Ishikawa (cell line): ENCODE results near the gene NPR2.

ENCODE experiments used
- CEBPB ChIP-seq: IDR thresholded peaks from 2 replicates; pipeline ENCODE4 v1.6.1; 2012
- CREB1 ChIP-seq: IDR thresholded peaks from 2 replicates; pipeline ENCODE4 v1.6.1; 2012; ENCODE audit warnings: low read depth
- EGR1 ChIP-seq: IDR thresholded peaks from 2 replicates; pipeline ENCODE4 v1.6.1; 2012
- EP300 ChIP-seq: IDR thresholded peaks from 2 replicates; pipeline ENCODE4 v1.6.1; 2012; ENCODE audit warnings: borderline replicate concordance
- FOXM1 ChIP-seq: IDR thresholded peaks from 2 replicates; pipeline ENCODE4 v1.6.1; 2012; ENCODE audit warnings: low read depth, borderline replicate concordance
- MAX ChIP-seq: IDR thresholded peaks from 2 replicates; pipeline ENCODE4 v1.6.1; 2012
- NFIC ChIP-seq: IDR thresholded peaks from 2 replicates; pipeline ENCODE4 v1.6.1; 2012
- RAD21 ChIP-seq: IDR thresholded peaks from 2 replicates; pipeline ENCODE4 v1.6.1; 2012; ENCODE audit warnings: low read depth
- TAF1 ChIP-seq: IDR thresholded peaks from 2 replicates; pipeline ENCODE4 v1.6.1; 2012; ENCODE audit warnings: low read depth, mild to moderate bottlenecking
- TCF12 ChIP-seq: IDR thresholded peaks from 2 replicates; pipeline ENCODE4 v1.6.1; 2012; ENCODE audit warnings: low read depth
- TEAD4 ChIP-seq: IDR thresholded peaks from 2 replicates; pipeline ENCODE4 v1.6.1; 2012
- YY1 ChIP-seq: IDR thresholded peaks from 2 replicates; pipeline ENCODE4 v1.6.1; 2012; ENCODE audit warnings: low read depth
- ZBTB7A ChIP-seq: IDR thresholded peaks from 2 replicates; pipeline ENCODE4 v1.6.1; 2012; ENCODE audit warnings: low read depth
- TF ChIP-seq, protein P1 (sequence below): IDR thresholded peaks from 2 replicates; pipeline ENCODE4 v1.6.1; 2012; ENCODE audit warnings: low read depth, mild to moderate bottlenecking
- TF ChIP-seq, protein P2 (sequence below): IDR thresholded peaks from 2 replicates; pipeline ENCODE4 v1.6.1; 2012

Gene NPR2

GRCh38 chr9:35791297-35791921 lies at the start of gene NPR2:
NPR2 (plus strand) TSS chr9:35791591; CDS start chr9:35792409, 818 bp downstream.
- TF ChIP-seq TEAD4 (no peak), CEBPB (no peak), MAX (no peak), CREB1 (no peak), EGR1 (no peak), FOXM1 (no peak), NFIC (no peak), YY1 (no peak), EP300 (no peak), ZBTB7A (no peak), TAF1 (no peak), TCF12 (no peak)
- TF ChIP-seq, protein P1, sequence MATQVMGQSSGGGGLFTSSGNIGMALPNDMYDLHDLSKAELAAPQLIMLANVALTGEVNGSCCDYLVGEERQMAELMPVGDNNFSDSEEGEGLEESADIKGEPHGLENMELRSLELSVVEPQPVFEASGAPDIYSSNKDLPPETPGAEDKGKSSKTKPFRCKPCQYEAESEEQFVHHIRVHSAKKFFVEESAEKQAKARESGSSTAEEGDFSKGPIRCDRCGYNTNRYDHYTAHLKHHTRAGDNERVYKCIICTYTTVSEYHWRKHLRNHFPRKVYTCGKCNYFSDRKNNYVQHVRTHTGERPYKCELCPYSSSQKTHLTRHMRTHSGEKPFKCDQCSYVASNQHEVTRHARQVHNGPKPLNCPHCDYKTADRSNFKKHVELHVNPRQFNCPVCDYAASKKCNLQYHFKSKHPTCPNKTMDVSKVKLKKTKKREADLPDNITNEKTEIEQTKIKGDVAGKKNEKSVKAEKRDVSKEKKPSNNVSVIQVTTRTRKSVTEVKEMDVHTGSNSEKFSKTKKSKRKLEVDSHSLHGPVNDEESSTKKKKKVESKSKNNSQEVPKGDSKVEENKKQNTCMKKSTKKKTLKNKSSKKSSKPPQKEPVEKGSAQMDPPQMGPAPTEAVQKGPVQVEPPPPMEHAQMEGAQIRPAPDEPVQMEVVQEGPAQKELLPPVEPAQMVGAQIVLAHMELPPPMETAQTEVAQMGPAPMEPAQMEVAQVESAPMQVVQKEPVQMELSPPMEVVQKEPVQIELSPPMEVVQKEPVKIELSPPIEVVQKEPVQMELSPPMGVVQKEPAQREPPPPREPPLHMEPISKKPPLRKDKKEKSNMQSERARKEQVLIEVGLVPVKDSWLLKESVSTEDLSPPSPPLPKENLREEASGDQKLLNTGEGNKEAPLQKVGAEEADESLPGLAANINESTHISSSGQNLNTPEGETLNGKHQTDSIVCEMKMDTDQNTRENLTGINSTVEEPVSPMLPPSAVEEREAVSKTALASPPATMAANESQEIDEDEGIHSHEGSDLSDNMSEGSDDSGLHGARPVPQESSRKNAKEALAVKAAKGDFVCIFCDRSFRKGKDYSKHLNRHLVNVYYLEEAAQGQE, result no peak
- TF ChIP-seq, protein P2, sequence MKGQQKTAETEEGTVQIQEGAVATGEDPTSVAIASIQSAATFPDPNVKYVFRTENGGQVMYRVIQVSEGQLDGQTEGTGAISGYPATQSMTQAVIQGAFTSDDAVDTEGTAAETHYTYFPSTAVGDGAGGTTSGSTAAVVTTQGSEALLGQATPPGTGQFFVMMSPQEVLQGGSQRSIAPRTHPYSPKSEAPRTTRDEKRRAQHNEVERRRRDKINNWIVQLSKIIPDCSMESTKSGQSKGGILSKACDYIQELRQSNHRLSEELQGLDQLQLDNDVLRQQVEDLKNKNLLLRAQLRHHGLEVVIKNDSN, result no peak

DNA sequence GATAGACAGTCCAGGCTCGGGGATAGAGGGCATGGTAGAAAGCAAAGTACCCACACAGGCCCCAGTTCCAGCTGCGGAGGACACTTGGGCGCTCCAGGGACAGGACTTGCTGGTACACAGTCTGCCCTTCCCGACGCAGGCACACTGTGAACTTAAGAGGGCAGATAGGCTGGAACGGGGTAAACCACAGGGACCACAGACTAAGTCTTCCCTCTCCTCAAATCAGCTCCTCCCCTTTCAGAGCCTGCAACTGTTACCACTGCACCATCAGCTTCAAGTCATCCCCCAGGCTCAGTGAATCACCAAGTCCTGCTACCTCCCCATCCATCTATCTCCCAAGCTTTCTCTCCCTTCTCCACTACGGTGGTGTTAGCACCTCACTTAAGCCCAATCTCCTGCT lies 49.7 kb upstream of the NPR2 start:
- TF ChIP-seq RAD21 (no peak), NFIC (no peak), TEAD4 (no peak), TCF12 (no peak)

GRCh38 chr9:35743452-35743851 lies 47.9 kb upstream of the NPR2 start:
- TF ChIP-seq EGR1, result no peak
- TF ChIP-seq CEBPB, result no peak
- TF ChIP-seq TEAD4, result no peak
- TF ChIP-seq, protein P2, result no peak
- no peak for TF ChIP-seq TCF12
- TF ChIP-seq EP300, result no peak
- no peak for TF ChIP-seq RAD21
- no peak for TF ChIP-seq CREB1
- TF ChIP-seq TAF1, result no peak
- TF ChIP-seq, protein P1, result no peak
- TF ChIP-seq YY1, result no peak
- TF ChIP-seq MAX, result no peak

GRCh38 chr9:35743880-35744518 lies 47.4 kb upstream of the NPR2 start:
- no peak for TF ChIP-seq TEAD4
- TF ChIP-seq FOXM1, result no peak
- no peak for TF ChIP-seq YY1
- TF ChIP-seq EP300, result no peak
- no peak for TF ChIP-seq CEBPB
- no peak for TF ChIP-seq CREB1
- TF ChIP-seq MAX, result no peak
- TF ChIP-seq TCF12, result no peak
- no peak for TF ChIP-seq TAF1
- TF ChIP-seq, protein P2, result no peak
- TF ChIP-seq EGR1, result no peak
- TF ChIP-seq NFIC, result no peak
- TF ChIP-seq ZBTB7A, result no peak
- TF ChIP-seq RAD21, result no peak
- TF ChIP-seq, protein P1, result no peak
